HG02610 (cell line): ENCODE results near the gene FADS2.

ENCODE experiments used
- ATAC-seq: cut with Tn5 transposase; IDR thresholded peaks from one replicate; pipeline ENCODE4 v1.9.1; 2021; ENCODE audit warnings: mild to moderate bottlenecking, moderate library complexity; ENCODE audit not compliant: unreplicated experiment

FADS2 gene

GRCh38 chr11:61883327-61883726 lies 55.2 kb downstream of the FADS2 start:
- no peak for ATAC-seq

GRCh38 chr11:61883947-61884346 lies 55.8 kb downstream of the FADS2 start:
- no peak for ATAC-seq

- ATAC-seq = no peak
Measured at GRCh38 chr11:61885166-61885778, 57.2 kb downstream of the FADS2 start.

GRCh38 chr11:61885784-61886580 lies 57.9 kb downstream of the FADS2 start:
- ATAC-seq = no peak

- ATAC-seq = no peak
Measured at GRCh38 chr11:61886643-61887042, 58.5 kb downstream of the FADS2 start.

- no peak for ATAC-seq
Measured at GRCh38 chr11:61887839-61888494, 59.9 kb downstream of the FADS2 start.

GRCh38 chr11:61888590-61888989 lies 60.5 kb downstream of the FADS2 start:
- ATAC-seq = no peak

GRCh38 chr11:61889831-61890230 lies 61.7 kb downstream of the FADS2 start:
- ATAC-seq = no peak

GRCh38 chr11:61890529-61891330 lies 62.6 kb downstream of the FADS2 start:
- ATAC-seq = peak; percentile 19

- ATAC-seq = peak; percentile 42
Measured at GRCh38 chr11:61891331-61892084, 63.4 kb downstream of the FADS2 start, which contains the start of gene FADS3. Gene FADS3 (minus strand): TSS chr11:61891545. CDS start chr11:61891381, 164 bp downstream.

- ATAC-seq = peak; percentile 28
Measured at GRCh38 chr11:61892085-61892370, 63.9 kb downstream of the FADS2 start.

GRCh38 chr11:61893981-61894380 lies 65.9 kb downstream of the FADS2 start:
- ATAC-seq = no peak

- no peak for ATAC-seq
Measured at GRCh38 chr11:61895046-61895717, 67.1 kb downstream of the FADS2 start.

- no peak for ATAC-seq
Measured at GRCh38 chr11:61895718-61896059, 67.6 kb downstream of the FADS2 start.

- no peak for ATAC-seq
Measured at GRCh38 chr11:61896665-61897386, 68.7 kb downstream of the FADS2 start.

GRCh38 chr11:61897387-61898246 lies 69.5 kb downstream of the FADS2 start:
- no peak for ATAC-seq

GRCh38 chr11:61898247-61898582 lies 70.1 kb downstream of the FADS2 start:
- ATAC-seq = no peak

- peak; percentile 60 for ATAC-seq
Measured at GRCh38 chr11:61899146-61899841, 71.2 kb downstream of the FADS2 start.
